HG02973 (cell line): ENCODE data around the gene CPSF7.

ENCODE experiments used
- ATAC-seq: cut with Tn5 transposase; IDR thresholded peaks from one replicate; pipeline ENCODE4 v1.9.1; 2021; ENCODE audit warnings: moderate library complexity; ENCODE audit not compliant: unreplicated experiment

The CPSF7 gene

DNA sequence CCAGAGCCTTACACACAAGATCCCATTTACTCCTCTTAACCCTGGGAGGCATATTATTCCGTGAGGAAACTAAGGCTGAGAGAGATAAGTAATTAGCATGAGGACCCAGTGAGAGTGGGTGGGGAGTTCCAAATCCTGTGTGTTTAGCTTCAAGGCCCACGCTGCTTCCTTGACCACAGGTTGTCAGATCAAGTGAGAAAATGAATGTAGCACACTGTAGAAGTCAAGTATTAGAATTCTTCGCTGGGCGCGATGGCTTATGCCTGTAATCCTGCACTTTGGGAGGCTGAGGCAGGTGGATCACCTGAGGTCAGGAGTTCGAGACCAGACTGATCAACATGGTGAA, 71.9 kb downstream of the CPSF7 start:
- no peak for ATAC-seq

DNA sequence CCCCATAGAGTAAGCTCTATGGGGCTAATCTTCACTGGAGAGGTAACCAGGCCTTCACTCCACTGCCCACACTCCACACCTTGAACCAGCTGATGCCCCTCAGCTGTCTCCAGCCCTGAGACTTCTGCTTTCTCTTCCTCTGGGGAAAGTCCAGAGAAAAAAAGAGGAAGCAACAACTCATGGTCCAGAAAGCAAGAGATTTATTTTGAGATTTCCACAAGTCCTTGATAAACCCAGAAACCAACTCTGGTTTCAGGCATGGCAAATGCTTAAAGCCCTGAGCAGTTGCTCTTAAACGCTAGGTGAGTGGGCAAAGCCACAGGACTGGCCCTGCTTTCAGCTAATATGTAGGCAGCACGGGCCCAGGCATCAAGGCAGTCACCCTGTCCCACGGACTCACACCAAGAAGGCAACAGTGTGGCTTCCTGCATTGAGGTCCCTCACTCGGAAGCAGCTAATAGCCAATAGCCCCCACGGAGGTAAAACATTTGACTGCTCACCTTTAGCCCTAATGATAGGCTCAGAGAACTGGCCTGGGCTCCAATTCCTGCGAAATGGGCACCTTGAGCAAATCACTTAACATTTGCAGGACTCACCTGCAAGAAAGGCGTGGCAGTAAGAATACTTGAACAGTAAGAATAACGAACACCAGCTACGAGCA, 72.4 kb downstream of the CPSF7 start:
- peak; percentile 54 for ATAC-seq

GRCh38 chr11:61356706-61357105, 73.1 kb downstream of the CPSF7 start:
- no peak for ATAC-seq

- ATAC-seq: no peak
Observed at GRCh38 chr11:61354208-61354607, 75.6 kb downstream of the CPSF7 start.

DNA sequence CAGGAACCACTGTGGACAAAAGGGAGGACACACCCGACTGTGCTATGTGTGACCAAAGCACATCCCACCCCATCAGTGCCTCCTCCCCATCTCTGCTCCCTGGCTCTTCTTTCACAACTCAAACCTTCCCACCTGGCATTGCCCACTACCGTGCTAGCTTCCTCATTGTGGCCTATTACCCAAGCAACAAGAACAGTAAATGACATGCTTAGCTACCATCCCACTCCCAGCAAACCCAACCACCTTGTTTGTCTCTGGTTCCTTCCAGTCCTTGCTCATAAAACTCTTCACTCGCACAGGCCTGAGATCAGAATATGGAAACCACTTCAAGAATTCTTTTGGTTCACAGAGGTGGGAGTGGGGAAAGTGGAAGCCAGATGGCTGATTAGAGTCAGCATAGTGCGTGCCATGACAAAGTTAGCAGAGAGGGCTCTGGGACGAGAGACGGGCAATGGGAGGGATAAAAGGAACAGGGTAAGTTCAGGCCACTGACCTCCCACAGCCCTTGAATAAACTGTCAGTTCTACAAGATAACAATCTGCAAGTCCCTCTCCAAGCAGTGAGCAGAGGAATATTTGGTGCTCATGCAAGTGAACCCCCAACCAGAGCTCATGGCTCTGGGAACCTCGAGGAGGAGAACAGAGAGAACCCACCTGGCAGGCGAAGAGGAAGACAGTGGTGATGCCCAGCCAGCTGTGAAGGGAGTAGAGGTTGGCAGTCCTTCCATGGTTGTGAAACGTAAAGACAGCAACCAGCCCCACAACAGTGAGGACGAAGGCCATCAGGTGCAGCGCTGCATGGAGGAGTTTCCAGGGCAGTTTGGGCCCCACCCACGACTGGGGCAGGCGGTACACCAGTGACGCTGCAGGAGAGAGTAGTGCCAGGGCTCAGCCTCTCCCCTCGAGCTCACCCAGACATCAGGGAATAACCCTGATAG, 76.4 kb downstream of the CPSF7 start:
- no peak for ATAC-seq
